Endodermal cell (in vitro differentiated cells): ENCODE data around the gene MRPL36. TPM values are rescaled to one million over a fixed set of nuclear protein-coding genes. Genes with fewer than 3 reads are reported as not detected.

Experiments
- DNase-seq: peaks from one replicate; pipeline ENCODE4 v3.0.0-alpha.2; 2017
- H3K27ac ChIP-seq: 2 replicates; pipeline ENCODE4 v1.5.1; 2013; ENCODE audit warnings: mild to moderate bottlenecking, low read depth, low read length, moderate library complexity
- H3K27me3 ChIP-seq: 2 replicates; pipeline ENCODE4 v1.6.1; 2013; ENCODE audit warnings: mild to moderate bottlenecking, low read length, moderate library complexity; ENCODE audit not compliant: insufficient read depth, control insufficient read depth, poor library complexity, severe bottlenecking
- H3K36me3 ChIP-seq: 2 replicates; pipeline ENCODE4 v1.7.0; 2013; ENCODE audit warnings: mild to moderate bottlenecking, low read length, moderate library complexity; ENCODE audit not compliant: control insufficient read depth, insufficient read depth
- H3K4me1 ChIP-seq: one replicate; pipeline ENCODE4 v1.7.0; 2013; ENCODE audit warnings: low read length; ENCODE audit not compliant: control insufficient read depth, insufficient read depth
- H3K4me3 ChIP-seq: 2 replicates; pipeline ENCODE4 v1.5.1; 2013; ENCODE audit warnings: mild to moderate bottlenecking, low read length, moderate library complexity
- H3K9ac ChIP-seq: 2 replicates; pipeline ENCODE4 v1.6.1; 2013; ENCODE audit warnings: mild to moderate bottlenecking, low read length, moderate library complexity; ENCODE audit not compliant: poor library complexity, severe bottlenecking; ENCODE audit errors: extremely low read depth
- H3K9me3 ChIP-seq: 2 replicates; pipeline ENCODE4 v1.6.1; 2013; ENCODE audit warnings: mild to moderate bottlenecking, low read length, moderate library complexity; ENCODE audit not compliant: control insufficient read depth
- H3K27ac Mint-ChIP-seq: 2 replicates; pipeline ENCODE4 v1.8.0; 2020; ENCODE audit warnings: mixed read lengths
- H3K27me3 Mint-ChIP-seq: 2 replicates; pipeline ENCODE4 v1.8.0; 2021; ENCODE audit warnings: mild to moderate bottlenecking, mixed read lengths; ENCODE audit not compliant: insufficient read depth
- H3K36me3 Mint-ChIP-seq: 2 replicates; pipeline ENCODE4 v1.8.0; 2020; ENCODE audit warnings: low read depth, mixed read lengths
- H3K4me1 Mint-ChIP-seq: 2 replicates; pipeline ENCODE4 v1.8.0; 2020; ENCODE audit warnings: mixed read lengths
- H3K4me3 Mint-ChIP-seq: 2 replicates; pipeline ENCODE4 v1.8.0; 2020; ENCODE audit warnings: mild to moderate bottlenecking, moderate library complexity, mixed read lengths
- H3K9me3 Mint-ChIP-seq: 2 replicates; pipeline ENCODE4 v1.8.0; 2020; ENCODE audit warnings: mild to moderate bottlenecking, mixed read lengths
- WGBS, 2 experiments: methylation state at CpG; one replicate each; pipeline versions ENCODE4 v1.1.5 to v1.1.7; 2013; ENCODE audit warnings: missing lambda C conversion rate in 2 of 2, mixed read lengths in 1 of 2; ENCODE audit not compliant: insufficient coverage in 1 of 2, insufficient read length in 1 of 2; 5-methylcytosine and 5-hydroxymethylcytosine counted together
- total RNA-seq, 2 donors: library from RNA; stranded (reverse); fragmentation: NEBNext Ultra II Directional in 1 of 2; extraction: Animal tissue kit (Norgen Biotek cat#: 25700) in 1 of 2; gene quantifications; 2 replicates in 1 of 2; 3 replicates in 1 of 2; pipeline ENCODE4 v1.2.1, GENCODE V29; 2021
- TF ChIP-seq, protein P1 (sequence below): fragments of 200-600 bp; sonication (generic); conservative IDR thresholded peaks from 2 replicates; pipeline ENCODE4 v1.5.0; 2021; ENCODE audit warnings: antibody characterized with exemption, mild to moderate bottlenecking

MRPL36 gene
- total RNA-seq, 2 donors from 2014 or later = 44.0 to 49.7 TPM

DNA sequence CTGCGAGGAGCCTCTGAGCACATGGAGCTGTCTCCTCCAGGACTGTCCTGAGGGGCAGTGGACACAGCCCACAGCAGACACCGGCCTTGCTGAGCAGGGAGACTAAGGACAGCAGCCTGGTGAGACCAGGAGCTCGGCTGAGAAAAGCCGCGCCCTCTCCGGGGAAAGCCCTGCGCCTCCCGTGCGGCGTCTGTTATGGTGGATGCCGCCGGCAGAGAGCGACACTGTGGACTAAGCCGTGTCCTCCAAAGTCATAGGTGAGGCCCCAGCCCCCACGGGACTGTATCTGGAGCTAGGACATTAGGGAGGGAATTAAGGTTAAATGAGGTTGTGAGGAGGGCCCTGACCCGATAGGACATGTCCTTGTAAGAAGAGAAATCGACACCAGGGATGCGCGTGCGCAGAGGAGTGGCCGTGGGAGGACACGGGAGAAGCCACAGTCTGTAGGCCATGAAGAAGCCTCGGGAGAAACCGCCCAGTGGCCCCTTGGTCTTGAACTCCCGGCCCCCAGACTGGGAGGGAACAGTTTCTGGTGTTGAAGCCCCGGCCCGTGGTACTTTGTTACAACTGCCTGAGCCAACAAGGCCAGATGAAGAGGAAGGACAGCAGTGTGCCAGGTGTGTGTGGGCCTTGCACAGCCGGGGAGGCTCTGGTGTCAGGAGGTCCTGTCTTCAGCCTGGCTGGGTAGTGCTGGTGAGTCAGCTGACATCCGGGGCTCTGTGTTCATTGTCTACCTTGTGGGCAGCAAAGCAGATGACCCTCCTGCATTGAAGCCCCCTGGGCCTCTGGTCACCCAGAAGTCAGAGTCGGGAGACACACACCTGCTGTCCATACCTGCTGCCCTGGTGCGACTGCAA lies 22.1 kb downstream of the MRPL36 start:
- H3K27ac Mint-ChIP-seq = no peak overlapping the region
- TF ChIP-seq, protein P1, sequence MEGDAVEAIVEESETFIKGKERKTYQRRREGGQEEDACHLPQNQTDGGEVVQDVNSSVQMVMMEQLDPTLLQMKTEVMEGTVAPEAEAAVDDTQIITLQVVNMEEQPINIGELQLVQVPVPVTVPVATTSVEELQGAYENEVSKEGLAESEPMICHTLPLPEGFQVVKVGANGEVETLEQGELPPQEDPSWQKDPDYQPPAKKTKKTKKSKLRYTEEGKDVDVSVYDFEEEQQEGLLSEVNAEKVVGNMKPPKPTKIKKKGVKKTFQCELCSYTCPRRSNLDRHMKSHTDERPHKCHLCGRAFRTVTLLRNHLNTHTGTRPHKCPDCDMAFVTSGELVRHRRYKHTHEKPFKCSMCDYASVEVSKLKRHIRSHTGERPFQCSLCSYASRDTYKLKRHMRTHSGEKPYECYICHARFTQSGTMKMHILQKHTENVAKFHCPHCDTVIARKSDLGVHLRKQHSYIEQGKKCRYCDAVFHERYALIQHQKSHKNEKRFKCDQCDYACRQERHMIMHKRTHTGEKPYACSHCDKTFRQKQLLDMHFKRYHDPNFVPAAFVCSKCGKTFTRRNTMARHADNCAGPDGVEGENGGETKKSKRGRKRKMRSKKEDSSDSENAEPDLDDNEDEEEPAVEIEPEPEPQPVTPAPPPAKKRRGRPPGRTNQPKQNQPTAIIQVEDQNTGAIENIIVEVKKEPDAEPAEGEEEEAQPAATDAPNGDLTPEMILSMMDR = no peak
- no peak overlapping the region for H3K9ac ChIP-seq
- DNase-seq = peak; percentile 38
- no peak overlapping the region for H3K4me3 ChIP-seq
- no peaks in the 10 kb centered on the region for H3K9me3 ChIP-seq
- H3K27me3 ChIP-seq = no peaks in the 10 kb centered on the region
- peaks cover 1% of the 10 kb centered on the region for H3K27me3 Mint-ChIP-seq
- H3K27ac ChIP-seq = no peak overlapping the region
- H3K36me3 Mint-ChIP-seq = no peaks in the 10 kb centered on the region
- H3K4me1 ChIP-seq = no peaks in the 10 kb centered on the region
- no peak overlapping the region for H3K4me3 Mint-ChIP-seq
- H3K36me3 ChIP-seq = no peaks in the 10 kb centered on the region
- WGBS, 2 experiments = 93 to 95% methylated on average over 8 to 31 of the region's 31 CpGs
- peaks cover 7% of the 10 kb centered on the region for H3K9me3 Mint-ChIP-seq
- H3K4me1 Mint-ChIP-seq = no peaks in the 10 kb centered on the region

DNA sequence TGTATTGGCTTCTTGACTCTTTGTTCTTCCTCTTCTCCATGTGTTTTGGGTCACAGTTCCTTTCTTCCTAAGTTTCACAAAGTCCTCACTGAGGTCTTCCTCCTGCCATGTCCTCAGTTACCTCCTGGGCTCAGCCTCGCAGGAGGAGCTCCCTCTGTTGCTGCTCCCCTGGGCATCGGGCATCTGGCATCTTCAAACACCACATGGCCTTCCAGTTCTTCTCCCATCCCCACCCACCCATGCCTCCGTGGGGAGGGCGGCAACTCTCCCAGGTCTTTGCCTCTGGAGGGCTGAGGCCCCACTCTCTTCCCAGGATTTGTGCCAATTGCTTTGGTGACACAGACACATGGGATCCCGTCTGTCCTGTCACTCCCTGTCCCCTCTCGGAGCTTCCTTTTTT lies 22.8 kb downstream of the MRPL36 start:
- WGBS, 2 experiments = 92% methylated on average over 6 of the region's 6 CpGs; no CpG with 5 or more reads in 1 of the 2 experiments
- Mint-ChIP-seq H3K9me3 (peaks cover 7% of the 10 kb centered on the region), H3K27ac (no peak overlapping the region), H3K27me3 (peaks cover 1% of the 10 kb centered on the region), H3K36me3 (no peaks in the 10 kb centered on the region), H3K4me3 (no peak overlapping the region), H3K4me1 (no peaks in the 10 kb centered on the region)
- Histone ChIP-seq H3K27me3 (no peaks in the 10 kb centered on the region), H3K4me3 (no peak overlapping the region), H3K4me1 (no peaks in the 10 kb centered on the region), H3K36me3 (no peaks in the 10 kb centered on the region), H3K9me3 (no peaks in the 10 kb centered on the region), H3K9ac (no peak overlapping the region), H3K27ac (no peak overlapping the region)
- no peak for DNase-seq
- TF ChIP-seq, protein P1 = no peak

DNA sequence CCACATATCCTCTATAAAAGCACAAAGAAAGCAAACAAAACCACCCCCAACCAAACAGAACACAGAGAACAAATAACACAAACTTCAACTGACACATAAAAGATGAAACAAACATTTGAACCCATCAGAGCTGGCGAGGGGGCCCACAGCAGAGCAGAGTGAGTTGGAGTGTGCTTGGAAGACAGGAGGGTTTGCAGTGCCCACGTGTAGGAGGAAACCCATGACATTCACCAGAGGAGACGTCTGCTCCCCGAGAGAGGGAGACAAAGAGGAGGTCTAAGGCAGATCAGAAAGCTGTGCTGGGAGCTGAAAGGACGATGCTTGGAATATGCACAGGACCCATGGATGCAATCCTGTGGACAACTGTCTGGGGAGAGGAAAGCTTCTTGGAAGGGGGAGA lies 27.0 kb downstream of the MRPL36 start:
- 67 to 71% methylated on average over 5 of the region's 5 CpGs for WGBS, 2 experiments
- H3K27me3 ChIP-seq = no peaks in the 10 kb centered on the region
- H3K4me3 ChIP-seq = no peak overlapping the region
- H3K4me3 Mint-ChIP-seq = no peak overlapping the region
- H3K9me3 ChIP-seq = no peaks in the 10 kb centered on the region
- H3K9ac ChIP-seq = no peak overlapping the region
- H3K27ac ChIP-seq = no peak overlapping the region
- no peaks in the 10 kb centered on the region for H3K36me3 ChIP-seq
- H3K4me1 ChIP-seq = no peaks in the 10 kb centered on the region
- no peak for DNase-seq
- TF ChIP-seq, protein P1 = peak; percentile 32
- H3K36me3 Mint-ChIP-seq = no peaks in the 10 kb centered on the region
- H3K4me1 Mint-ChIP-seq = no peaks in the 10 kb centered on the region
- no peak overlapping the region for H3K27ac Mint-ChIP-seq
- H3K27me3 Mint-ChIP-seq = peaks cover 3% of the 10 kb centered on the region
- H3K9me3 Mint-ChIP-seq = peaks cover 7% of the 10 kb centered on the region
